ENCODE data around the gene ZFR.

The ZFR gene
- 137 to 268 (median 197) reads per million in 9 experiments for total RNA-seq

GRCh38 chr5:32444431-32445286 is at the start of gene ZFR:
Gene ZFR, minus strand, starts transcription at chr5:32444740. Its CDS starts 82 bp downstream, at chr5:32444658.
- peak within 1 kb of the TSS; percentile 91 to 93 for H3K27ac Mint-ChIP-seq
- peaks cover 21% of the 10 kb centered on the region for H3K36me3 Mint-ChIP-seq (ENCODE audit: insufficient read depth)
- H3K4me3 Mint-ChIP-seq, result peak within 1 kb of the TSS; percentile 80 to 93

GRCh38 chr5:32490972-32491557 is 46.5 kb upstream of the ZFR start:
- DNase-seq (no peak), ATAC-seq (replicated peaks) (no peak)
- no peaks in the 10 kb centered on the region for H3K27me3 Mint-ChIP-seq
- H3K4me3 Mint-ChIP-seq, result no peak overlapping the region
- H3K9me3 Mint-ChIP-seq, result no peaks in the 10 kb centered on the region
- H3K27ac Mint-ChIP-seq, result no peak overlapping the region
- peaks cover 3% of the 10 kb centered on the region for H3K36me3 Mint-ChIP-seq (ENCODE audit: insufficient read depth)
- H3K4me1 Mint-ChIP-seq (ENCODE audit: low read depth in 2 of 2), result peaks cover 2 to 3% of the 10 kb centered on the region in 2 donors

More at GRCh38 chr5:32444431-32445286, at the start of gene ZFR:
- peak; percentile 88 for ATAC-seq (replicated peaks)
- DNase-seq, result peak; percentile 89 to 93 (median 90)
- no peaks in the 10 kb centered on the region for H3K9me3 Mint-ChIP-seq
- no peaks in the 10 kb centered on the region for H3K27me3 Mint-ChIP-seq
- H3K4me1 Mint-ChIP-seq (ENCODE audit: low read depth in 2 of 2), result peaks cover 16 to 26% of the 10 kb centered on the region in 2 donors

- Mint-ChIP-seq H3K4me1 (ENCODE audit: low read depth in 2 of 2) (peaks cover 2 to 3% of the 10 kb centered on the region in 2 donors), H3K36me3 (ENCODE audit: insufficient read depth) (peaks cover 3% of the 10 kb centered on the region), H3K4me3 (no peak overlapping the region), H3K27ac (no peak overlapping the region), H3K9me3 (no peaks in the 10 kb centered on the region), H3K27me3 (no peaks in the 10 kb centered on the region)
- ATAC-seq (replicated peaks), result peak; percentile 67
- DNase-seq, result peak; percentile 64 to 70 (median 65)
Observed at GRCh38 chr5:32489791-32490562, 45.4 kb upstream of the ZFR start.

GRCh38 chr5:32487424-32487823 is 42.9 kb upstream of the ZFR start:
- no peaks in the 10 kb centered on the region for H3K27me3 Mint-ChIP-seq
- H3K27ac Mint-ChIP-seq, result no peak overlapping the region
- no peak for ATAC-seq (replicated peaks)

DNA sequence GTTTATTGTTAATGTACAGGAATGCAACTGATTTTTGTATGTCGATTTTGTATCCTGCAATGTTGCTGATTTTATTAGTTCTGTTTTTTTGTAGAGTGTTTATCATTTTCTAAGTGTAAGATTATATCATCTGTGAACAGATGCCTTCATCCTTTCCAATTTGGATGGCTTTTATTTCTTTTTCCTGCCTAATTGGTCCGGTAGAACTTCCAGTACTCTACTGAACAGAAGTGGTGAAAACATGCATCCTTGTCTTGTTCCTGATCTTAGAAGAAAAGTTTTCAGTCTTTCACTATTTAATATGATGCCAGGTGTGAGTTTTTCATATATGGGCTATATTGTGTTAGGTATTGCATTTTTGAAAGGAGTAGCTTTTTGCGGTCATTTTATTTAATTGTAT is 42.5 kb upstream of the ZFR start:
- Mint-ChIP-seq H3K36me3 (ENCODE audit: insufficient read depth) (peaks cover 3% of the 10 kb centered on the region), H3K4me1 (ENCODE audit: low read depth in 2 of 2) (peaks cover 2 to 3% of the 10 kb centered on the region in 2 donors), H3K27ac (no peak overlapping the region), H3K9me3 (no peaks in the 10 kb centered on the region), H3K27me3 (no peaks in the 10 kb centered on the region), H3K4me3 (no peak overlapping the region)
- ATAC-seq (replicated peaks) (no peak), DNase-seq (no peak)

More at GRCh38 chr5:32487424-32487823, 42.9 kb upstream of the ZFR start:
- Mint-ChIP-seq H3K4me3 (no peak overlapping the region), H3K9me3 (no peaks in the 10 kb centered on the region), H3K36me3 (ENCODE audit: insufficient read depth) (peaks cover 3% of the 10 kb centered on the region), H3K4me1 (ENCODE audit: low read depth in 2 of 2) (peaks cover 2 to 3% of the 10 kb centered on the region in 2 donors)
- DNase-seq, result no peak

GRCh38 chr5:32482193-32482592 is 37.7 kb upstream of the ZFR start:
- ATAC-seq (replicated peaks), result no peak
- H3K27ac Mint-ChIP-seq, result no peak overlapping the region
- H3K36me3 Mint-ChIP-seq (ENCODE audit: insufficient read depth), result peaks cover 2% of the 10 kb centered on the region
- H3K4me3 Mint-ChIP-seq, result no peak overlapping the region
- H3K9me3 Mint-ChIP-seq, result no peaks in the 10 kb centered on the region
- no peak for DNase-seq
- H3K27me3 Mint-ChIP-seq, result no peaks in the 10 kb centered on the region
- no peaks in the 10 kb centered on the region for H3K4me1 Mint-ChIP-seq (ENCODE audit: low read depth in 2 of 2)

DNA sequence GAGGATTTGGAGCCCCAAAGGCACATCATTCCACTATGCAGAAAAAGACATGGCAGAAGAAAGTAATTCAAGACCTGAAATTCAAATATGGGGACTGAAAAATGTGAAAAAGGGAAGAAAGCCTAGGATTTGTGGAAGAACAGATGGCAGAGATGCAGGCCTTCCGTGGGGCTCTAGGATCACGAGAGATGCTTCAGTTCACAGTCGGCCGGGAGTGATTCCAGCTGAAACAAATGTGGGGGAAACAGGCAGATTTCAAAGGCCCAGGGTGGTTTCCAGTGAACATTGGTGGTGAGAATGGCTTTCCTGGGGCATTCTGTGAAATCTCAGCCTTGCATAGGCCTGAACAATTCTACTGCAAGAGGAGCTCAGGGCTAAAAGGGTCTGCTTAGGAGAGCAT is 34.6 kb upstream of the ZFR start:
- no peak for DNase-seq
- H3K27me3 Mint-ChIP-seq, result peaks cover 0 to 3% of the 10 kb centered on the region in 2 donors
- H3K9me3 Mint-ChIP-seq, result no peaks in the 10 kb centered on the region
- peaks cover 2% of the 10 kb centered on the region for H3K36me3 Mint-ChIP-seq (ENCODE audit: insufficient read depth)
- H3K4me3 Mint-ChIP-seq, result no peak overlapping the region
- no peaks in the 10 kb centered on the region for H3K4me1 Mint-ChIP-seq (ENCODE audit: low read depth in 2 of 2)
- ATAC-seq (replicated peaks), result no peak
- H3K27ac Mint-ChIP-seq, result no peak overlapping the region

DNA sequence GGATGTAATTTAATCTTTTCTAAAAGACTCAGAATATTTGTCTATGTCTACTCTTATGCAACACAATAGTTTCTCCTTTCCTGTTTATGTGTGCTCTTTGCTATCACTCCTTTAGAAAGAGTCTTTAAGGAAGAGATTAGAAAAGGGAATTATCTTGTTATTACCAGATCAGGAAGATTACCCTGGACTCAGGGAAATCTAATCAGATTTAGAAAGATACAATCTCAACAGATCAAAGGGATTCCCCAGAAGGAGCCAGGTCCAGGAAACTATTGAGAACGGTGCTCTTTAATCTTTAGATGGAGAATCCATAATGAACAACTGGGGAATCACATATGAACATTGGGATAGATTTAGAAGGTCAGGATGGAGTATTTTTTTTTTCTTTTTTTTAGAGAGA is 32.4 kb upstream of the ZFR start:
- DNase-seq (no peak), ATAC-seq (replicated peaks) (no peak)
- H3K27me3 Mint-ChIP-seq, result peaks cover 0 to 8% of the 10 kb centered on the region in 2 donors
- H3K4me3 Mint-ChIP-seq, result no peak overlapping the region
- no peaks in the 10 kb centered on the region for H3K4me1 Mint-ChIP-seq (ENCODE audit: low read depth in 2 of 2)
- no peaks in the 10 kb centered on the region for H3K9me3 Mint-ChIP-seq
- no peak overlapping the region for H3K27ac Mint-ChIP-seq
- H3K36me3 Mint-ChIP-seq (ENCODE audit: insufficient read depth), result peaks cover 5% of the 10 kb centered on the region

- Mint-ChIP-seq H3K36me3 (ENCODE audit: insufficient read depth) (peaks cover 2% of the 10 kb centered on the region), H3K27me3 (peaks cover 0 to 8% of the 10 kb centered on the region in 2 donors), H3K4me1 (ENCODE audit: low read depth in 2 of 2) (no peaks in the 10 kb centered on the region), H3K4me3 (no peak overlapping the region), H3K27ac (no peak overlapping the region), H3K9me3 (no peaks in the 10 kb centered on the region)
- DNase-seq, result no peak
- no peak for ATAC-seq (replicated peaks)
Observed at GRCh38 chr5:32475334-32476097, 31.0 kb upstream of the ZFR start.

GRCh38 chr5:32474209-32474854 is 29.8 kb upstream of the ZFR start:
- H3K27me3 Mint-ChIP-seq, result peaks cover 0 to 8% of the 10 kb centered on the region in 2 donors
- H3K27ac Mint-ChIP-seq, result no peak overlapping the region
- no peaks in the 10 kb centered on the region for H3K9me3 Mint-ChIP-seq
- DNase-seq (no peak), ATAC-seq (replicated peaks) (no peak)
- H3K36me3 Mint-ChIP-seq (ENCODE audit: insufficient read depth), result peaks cover 2% of the 10 kb centered on the region
- no peaks in the 10 kb centered on the region for H3K4me1 Mint-ChIP-seq (ENCODE audit: low read depth in 2 of 2)
- no peak overlapping the region for H3K4me3 Mint-ChIP-seq

GRCh38 chr5:32473072-32473471 is 28.5 kb upstream of the ZFR start:
- Mint-ChIP-seq H3K4me1 (ENCODE audit: low read depth in 2 of 2) (no peaks in the 10 kb centered on the region), H3K36me3 (ENCODE audit: insufficient read depth) (peaks cover 2% of the 10 kb centered on the region), H3K27ac (no peak overlapping the region), H3K27me3 (peaks cover 0 to 8% of the 10 kb centered on the region in 2 donors), H3K4me3 (no peak overlapping the region), H3K9me3 (no peaks in the 10 kb centered on the region)
- ATAC-seq (replicated peaks), result no peak
- no peak for DNase-seq

GRCh38 chr5:32471784-32472183 is 27.2 kb upstream of the ZFR start:
- H3K27ac Mint-ChIP-seq, result no peak overlapping the region
- ATAC-seq (replicated peaks) (no peak), DNase-seq (no peak)
- H3K36me3 Mint-ChIP-seq (ENCODE audit: insufficient read depth), result peaks cover 2% of the 10 kb centered on the region
- H3K4me3 Mint-ChIP-seq, result no peak overlapping the region
- no peaks in the 10 kb centered on the region for H3K9me3 Mint-ChIP-seq
- H3K27me3 Mint-ChIP-seq, result peaks cover 0 to 8% of the 10 kb centered on the region in 2 donors
- no peaks in the 10 kb centered on the region for H3K4me1 Mint-ChIP-seq (ENCODE audit: low read depth in 2 of 2)
